H1 (cell line): ENCODE results near the gene CBLC. TPM values are rescaled to one million over a fixed set of nuclear protein-coding genes. Genes with fewer than 3 reads are reported as not detected.

Experiments used
- CBX5 ChIP-seq: fragments of 300-800, 300-1000 bp; sonication (generic); IDR thresholded peaks from 2 replicates; pipeline ENCODE4 v1.7.1; 2016; ENCODE audit warnings: antibody characterized with exemption, low read length, low read depth
- CTBP2 ChIP-seq: IDR thresholded peaks from 2 replicates; pipeline ENCODE4 v1.7.0; 2011; ENCODE audit warnings: borderline replicate concordance, mild to moderate bottlenecking, moderate library complexity, mixed read lengths, low read length; ENCODE audit not compliant: insufficient read depth, insufficient read length
- EZH2 ChIP-seq: fragments of 200-600 bp; sonication (generic); IDR thresholded peaks from 2 replicates; pipeline ENCODE4 v1.7.1; 2012; ENCODE audit warnings: low read depth, mild to moderate bottlenecking, moderate library complexity, low read length, inconsistent platforms; ENCODE audit not compliant: severe bottlenecking
- JUND ChIP-seq: IDR thresholded peaks from 2 replicates; pipeline ENCODE4 v1.6.1; 2011; ENCODE audit warnings: mild to moderate bottlenecking, improper control_type of control experiment, low read length
- MAFK ChIP-seq: IDR thresholded peaks from 2 replicates; pipeline ENCODE4 v1.6.1; 2012; ENCODE audit warnings: low read depth, mild to moderate bottlenecking, improper control_type of control experiment, low read length
- SP2 ChIP-seq: IDR thresholded peaks from 2 replicates; pipeline ENCODE4 v1.6.1; 2012; ENCODE audit warnings: mild to moderate bottlenecking, low read length, inconsistent platforms
- YY1 ChIP-seq: IDR thresholded peaks from 2 replicates; pipeline ENCODE4 v1.6.1; 2011; ENCODE audit warnings: low read depth, mild to moderate bottlenecking, low read length
- polyA plus RNA-seq, 7 experiments: library from polyadenylated mRNA; depleted of rRNA in 3 of 7; stranded (reverse) in 5 of 7; unstranded in 2 of 7; fragments of >200 nt in 5 of 7; fragments of 200-250 nt in 2 of 7; gene quantifications; 1 replicate in 5 of 7; 2 replicates in 1 of 7; 4 replicates in 1 of 7; pipeline versions ENCODE4 v1.2.1 to v1.2.3, GENCODE V29; 2011 to 2013; ENCODE audit warnings: missing spikeins in 2 of 7, mixed read lengths in 2 of 7
- total RNA-seq: library from RNA; stranded (reverse); fragmentation: NEBNext Ultra II Directional; extraction: Animal tissue kit (Norgen Biotek cat#: 25700); gene quantifications from 2 replicates; pipeline ENCODE4 v1.2.1, GENCODE V29; 2021
- TF ChIP-seq, protein P1 (sequence below): fragments of 300-600 bp; sonication (generic); IDR thresholded peaks from 2 replicates; pipeline ENCODE4 v1.7.1; 2012; ENCODE audit warnings: low read length, moderate library complexity, mild to moderate bottlenecking, inconsistent platforms; ENCODE audit not compliant: insufficient replicate concordance

CBLC gene
- total and polyA plus RNA-seq, 2 of the 8 experiments (the other 6 are each of a cell fraction or from before 2014, with no cell fraction given) = 17.4 to 35.7 TPM

DNA sequence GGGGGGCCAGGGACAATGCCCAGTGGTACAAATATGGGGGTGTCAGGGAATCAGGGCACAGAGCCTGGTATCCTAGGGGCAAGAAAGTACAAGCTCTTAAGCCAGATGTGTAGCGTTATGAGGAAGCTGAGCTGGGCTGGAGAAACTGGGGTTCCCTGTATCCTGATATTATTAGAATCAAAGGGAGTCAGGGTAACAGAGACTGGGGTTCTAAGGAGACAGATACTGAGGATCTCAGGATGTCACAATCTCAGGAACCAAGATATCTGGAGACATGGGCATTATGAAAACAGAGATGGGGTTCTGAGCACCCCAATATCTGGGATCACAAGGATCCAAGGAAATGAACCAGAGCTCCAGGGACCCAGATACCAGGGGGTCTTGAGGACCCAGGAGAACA is 28.4 kb upstream of the CBLC start (continued):
- TF ChIP-seq YY1 = no peak
- TF ChIP-seq MAFK = no peak
- TF ChIP-seq, protein P1, sequence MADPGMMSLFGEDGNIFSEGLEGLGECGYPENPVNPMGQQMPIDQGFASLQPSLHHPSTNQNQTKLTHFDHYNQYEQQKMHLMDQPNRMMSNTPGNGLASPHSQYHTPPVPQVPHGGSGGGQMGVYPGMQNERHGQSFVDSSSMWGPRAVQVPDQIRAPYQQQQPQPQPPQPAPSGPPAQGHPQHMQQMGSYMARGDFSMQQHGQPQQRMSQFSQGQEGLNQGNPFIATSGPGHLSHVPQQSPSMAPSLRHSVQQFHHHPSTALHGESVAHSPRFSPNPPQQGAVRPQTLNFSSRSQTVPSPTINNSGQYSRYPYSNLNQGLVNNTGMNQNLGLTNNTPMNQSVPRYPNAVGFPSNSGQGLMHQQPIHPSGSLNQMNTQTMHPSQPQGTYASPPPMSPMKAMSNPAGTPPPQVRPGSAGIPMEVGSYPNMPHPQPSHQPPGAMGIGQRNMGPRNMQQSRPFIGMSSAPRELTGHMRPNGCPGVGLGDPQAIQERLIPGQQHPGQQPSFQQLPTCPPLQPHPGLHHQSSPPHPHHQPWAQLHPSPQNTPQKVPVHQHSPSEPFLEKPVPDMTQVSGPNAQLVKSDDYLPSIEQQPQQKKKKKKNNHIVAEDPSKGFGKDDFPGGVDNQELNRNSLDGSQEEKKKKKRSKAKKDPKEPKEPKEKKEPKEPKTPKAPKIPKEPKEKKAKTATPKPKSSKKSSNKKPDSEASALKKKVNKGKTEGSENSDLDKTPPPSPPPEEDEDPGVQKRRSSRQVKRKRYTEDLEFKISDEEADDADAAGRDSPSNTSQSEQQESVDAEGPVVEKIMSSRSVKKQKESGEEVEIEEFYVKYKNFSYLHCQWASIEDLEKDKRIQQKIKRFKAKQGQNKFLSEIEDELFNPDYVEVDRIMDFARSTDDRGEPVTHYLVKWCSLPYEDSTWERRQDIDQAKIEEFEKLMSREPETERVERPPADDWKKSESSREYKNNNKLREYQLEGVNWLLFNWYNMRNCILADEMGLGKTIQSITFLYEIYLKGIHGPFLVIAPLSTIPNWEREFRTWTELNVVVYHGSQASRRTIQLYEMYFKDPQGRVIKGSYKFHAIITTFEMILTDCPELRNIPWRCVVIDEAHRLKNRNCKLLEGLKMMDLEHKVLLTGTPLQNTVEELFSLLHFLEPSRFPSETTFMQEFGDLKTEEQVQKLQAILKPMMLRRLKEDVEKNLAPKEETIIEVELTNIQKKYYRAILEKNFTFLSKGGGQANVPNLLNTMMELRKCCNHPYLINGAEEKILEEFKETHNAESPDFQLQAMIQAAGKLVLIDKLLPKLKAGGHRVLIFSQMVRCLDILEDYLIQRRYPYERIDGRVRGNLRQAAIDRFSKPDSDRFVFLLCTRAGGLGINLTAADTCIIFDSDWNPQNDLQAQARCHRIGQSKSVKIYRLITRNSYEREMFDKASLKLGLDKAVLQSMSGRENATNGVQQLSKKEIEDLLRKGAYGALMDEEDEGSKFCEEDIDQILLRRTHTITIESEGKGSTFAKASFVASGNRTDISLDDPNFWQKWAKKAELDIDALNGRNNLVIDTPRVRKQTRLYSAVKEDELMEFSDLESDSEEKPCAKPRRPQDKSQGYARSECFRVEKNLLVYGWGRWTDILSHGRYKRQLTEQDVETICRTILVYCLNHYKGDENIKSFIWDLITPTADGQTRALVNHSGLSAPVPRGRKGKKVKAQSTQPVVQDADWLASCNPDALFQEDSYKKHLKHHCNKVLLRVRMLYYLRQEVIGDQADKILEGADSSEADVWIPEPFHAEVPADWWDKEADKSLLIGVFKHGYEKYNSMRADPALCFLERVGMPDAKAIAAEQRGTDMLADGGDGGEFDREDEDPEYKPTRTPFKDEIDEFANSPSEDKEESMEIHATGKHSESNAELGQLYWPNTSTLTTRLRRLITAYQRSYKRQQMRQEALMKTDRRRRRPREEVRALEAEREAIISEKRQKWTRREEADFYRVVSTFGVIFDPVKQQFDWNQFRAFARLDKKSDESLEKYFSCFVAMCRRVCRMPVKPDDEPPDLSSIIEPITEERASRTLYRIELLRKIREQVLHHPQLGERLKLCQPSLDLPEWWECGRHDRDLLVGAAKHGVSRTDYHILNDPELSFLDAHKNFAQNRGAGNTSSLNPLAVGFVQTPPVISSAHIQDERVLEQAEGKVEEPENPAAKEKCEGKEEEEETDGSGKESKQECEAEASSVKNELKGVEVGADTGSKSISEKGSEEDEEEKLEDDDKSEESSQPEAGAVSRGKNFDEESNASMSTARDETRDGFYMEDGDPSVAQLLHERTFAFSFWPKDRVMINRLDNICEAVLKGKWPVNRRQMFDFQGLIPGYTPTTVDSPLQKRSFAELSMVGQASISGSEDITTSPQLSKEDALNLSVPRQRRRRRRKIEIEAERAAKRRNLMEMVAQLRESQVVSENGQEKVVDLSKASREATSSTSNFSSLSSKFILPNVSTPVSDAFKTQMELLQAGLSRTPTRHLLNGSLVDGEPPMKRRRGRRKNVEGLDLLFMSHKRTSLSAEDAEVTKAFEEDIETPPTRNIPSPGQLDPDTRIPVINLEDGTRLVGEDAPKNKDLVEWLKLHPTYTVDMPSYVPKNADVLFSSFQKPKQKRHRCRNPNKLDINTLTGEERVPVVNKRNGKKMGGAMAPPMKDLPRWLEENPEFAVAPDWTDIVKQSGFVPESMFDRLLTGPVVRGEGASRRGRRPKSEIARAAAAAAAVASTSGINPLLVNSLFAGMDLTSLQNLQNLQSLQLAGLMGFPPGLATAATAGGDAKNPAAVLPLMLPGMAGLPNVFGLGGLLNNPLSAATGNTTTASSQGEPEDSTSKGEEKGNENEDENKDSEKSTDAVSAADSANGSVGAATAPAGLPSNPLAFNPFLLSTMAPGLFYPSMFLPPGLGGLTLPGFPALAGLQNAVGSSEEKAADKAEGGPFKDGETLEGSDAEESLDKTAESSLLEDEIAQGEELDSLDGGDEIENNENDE = no peak
- no peak for TF ChIP-seq EZH2
- no peak for TF ChIP-seq CBX5
- TF ChIP-seq SP2 = no peak
- TF ChIP-seq CTBP2 = no peak
- no peak for TF ChIP-seq JUND
